ENCODE measurements around the gene CD46. TPM values are rescaled to one million over a fixed set of nuclear protein-coding genes. Genes with fewer than 3 reads are reported as not detected.

CD46 gene
- total RNA-seq, 1 experiment from 2014 or later, result 100 TPM

DNA sequence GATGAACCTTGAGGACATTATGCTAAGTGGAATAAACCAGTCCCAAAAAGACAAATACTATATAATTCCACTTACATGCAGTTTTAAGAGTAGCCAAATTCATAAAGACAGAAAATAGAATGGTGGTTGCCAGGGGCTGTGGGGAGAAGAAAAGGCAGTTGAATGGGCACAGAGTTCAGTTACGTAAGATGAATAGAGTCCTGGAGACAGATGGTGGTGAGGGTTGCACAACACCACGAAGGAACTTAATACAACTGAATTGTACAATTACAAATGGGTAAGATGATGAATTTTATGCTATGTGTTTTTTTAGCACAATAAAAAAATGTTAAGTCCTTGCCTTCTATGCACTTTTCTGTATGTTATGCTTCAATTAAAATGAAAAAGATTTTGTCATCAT, 92.5 kb downstream of the CD46 start:
- H3K4me2 ChIP-seq (ENCODE audit: low read length), result no peak overlapping the region
- TF ChIP-seq SIN3A (IDR thresholded peaks at IDR 0.05; ENCODE audit: low read depth), result no peak
- no peak for TF ChIP-seq RAD21 (IDR thresholded peaks at IDR 0.05; ENCODE audit: low read depth)
- no peak for TF ChIP-seq ATF3 (IDR thresholded peaks at IDR 0.05)
- no peak for TF ChIP-seq TCF7L2 (IDR thresholded peaks at IDR 0.05; ENCODE audit: borderline replicate concordance, extremely low read depth, insufficient read depth, insufficient read length)
- no peak for TF ChIP-seq ZFX (IDR thresholded peaks at IDR 0.05)
- no peak for TF ChIP-seq MAX (IDR thresholded peaks at IDR 0.05)
- TF ChIP-seq, protein P1, sequence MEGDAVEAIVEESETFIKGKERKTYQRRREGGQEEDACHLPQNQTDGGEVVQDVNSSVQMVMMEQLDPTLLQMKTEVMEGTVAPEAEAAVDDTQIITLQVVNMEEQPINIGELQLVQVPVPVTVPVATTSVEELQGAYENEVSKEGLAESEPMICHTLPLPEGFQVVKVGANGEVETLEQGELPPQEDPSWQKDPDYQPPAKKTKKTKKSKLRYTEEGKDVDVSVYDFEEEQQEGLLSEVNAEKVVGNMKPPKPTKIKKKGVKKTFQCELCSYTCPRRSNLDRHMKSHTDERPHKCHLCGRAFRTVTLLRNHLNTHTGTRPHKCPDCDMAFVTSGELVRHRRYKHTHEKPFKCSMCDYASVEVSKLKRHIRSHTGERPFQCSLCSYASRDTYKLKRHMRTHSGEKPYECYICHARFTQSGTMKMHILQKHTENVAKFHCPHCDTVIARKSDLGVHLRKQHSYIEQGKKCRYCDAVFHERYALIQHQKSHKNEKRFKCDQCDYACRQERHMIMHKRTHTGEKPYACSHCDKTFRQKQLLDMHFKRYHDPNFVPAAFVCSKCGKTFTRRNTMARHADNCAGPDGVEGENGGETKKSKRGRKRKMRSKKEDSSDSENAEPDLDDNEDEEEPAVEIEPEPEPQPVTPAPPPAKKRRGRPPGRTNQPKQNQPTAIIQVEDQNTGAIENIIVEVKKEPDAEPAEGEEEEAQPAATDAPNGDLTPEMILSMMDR (IDR thresholded peaks at IDR 0.05 in 2 of 3, conservative IDR thresholded peaks at IDR 0.05 in 1 of 3; ENCODE audit: borderline replicate concordance in 1 of 3, insufficient read depth in 1 of 3, low read depth in 2 of 3, low read length in 2 of 3), result no peak
- TF ChIP-seq SP1 (IDR thresholded peaks at IDR 0.05; ENCODE audit: low read depth), result no peak
- TF ChIP-seq EZH2 (IDR thresholded peaks at IDR 0.05), result no peak
- ChIA-PET CTCF (no interaction called here), RAD21 (ENCODE audit: low non-redundant PET in 1 of 2, low total read pairs in 2 of 2, uncharacterized antibody in 2 of 2, unreplicated experiment in 2 of 2) (no interaction called here), POLR2A (no interaction called here)
- H3K9ac ChIP-seq (ENCODE audit: low read length), result no peak overlapping the region
- no peaks in the 10 kb centered on the region for H3K36me3 ChIP-seq (ENCODE audit: control insufficient read depth in 1 of 2, insufficient read depth in 2 of 2, low read length in 2 of 2)
- peaks cover 0 to 14% of the 10 kb centered on the region in 2 experiments; a peak in 2 of 4 replicates for H3K4me1 ChIP-seq (ENCODE audit: control insufficient read depth in 1 of 2, insufficient read depth in 2 of 2, low read length in 2 of 2)
- no peaks in the 10 kb centered on the region for H3K9me2 ChIP-seq (ENCODE audit: insufficient read depth)
- BruUV-seq (replicated peaks), result no TSS peak
- no peak for DNase-seq (ENCODE audit: low read depth, low spot score)
- H3K27me3 ChIP-seq (ENCODE audit: insufficient read depth, low read length), result no peaks in the 10 kb centered on the region
- H3K79me2 ChIP-seq (ENCODE audit: insufficient read depth, low read length), result peaks cover 59% of the 10 kb centered on the region
- H2AFZ ChIP-seq (ENCODE audit: low read depth, low read length, poor library complexity, severe bottlenecking), result no peak overlapping the region
- no peak overlapping the region for H3K4me3 ChIP-seq (replicated peaks in 1 of 2; ENCODE audit: low read depth in 1 of 2, low read length in 2 of 2)
- ATAC-seq, result no peak
- H3K9me3 ChIP-seq (ENCODE audit: control insufficient read depth in 1 of 2, insufficient read depth in 1 of 2, low read depth in 1 of 2, low read length in 2 of 2), result no peaks in the 10 kb centered on the region
- intact Hi-C loops (cut with micrococcal nuclease), result no loop called here
- no peak overlapping the region for H3K27ac ChIP-seq (ENCODE audit: low read depth, low read length)
- no peaks in the 10 kb centered on the region for H4K20me1 ChIP-seq (ENCODE audit: insufficient read depth)

MicroRNAs encoded within 50 kb of the gene (microRNA counts, 767-probe panel; counts per million panel counts)
- 33,967 counts per million, percentile 100 among the panel's probes with 10 or more counts for microRNA hsa-miR-29b-3p
- microRNA hsa-miR-29c-3p, result not detected

Other genes starting within 250 kb of the CD46 start
- gene CR1L, start 106.9 kb upstream of the CD46 start, total RNA-seq (2021; ENCODE audit: unreplicated experiment), result 0.15 TPM
- gene CD34, start 159.1 kb downstream of the CD46 start, total RNA-seq (2021; ENCODE audit: unreplicated experiment), result 0.07 TPM

All from HCT116 (cell line).